ENCODE measurements around the gene PDE4A.
"Not testable (repeated sequence)": the region's sequence is repeated elsewhere in the genome, so short reads cannot be mapped to it uniquely, and the experiment has no call there.

PDE4A gene

DNA sequence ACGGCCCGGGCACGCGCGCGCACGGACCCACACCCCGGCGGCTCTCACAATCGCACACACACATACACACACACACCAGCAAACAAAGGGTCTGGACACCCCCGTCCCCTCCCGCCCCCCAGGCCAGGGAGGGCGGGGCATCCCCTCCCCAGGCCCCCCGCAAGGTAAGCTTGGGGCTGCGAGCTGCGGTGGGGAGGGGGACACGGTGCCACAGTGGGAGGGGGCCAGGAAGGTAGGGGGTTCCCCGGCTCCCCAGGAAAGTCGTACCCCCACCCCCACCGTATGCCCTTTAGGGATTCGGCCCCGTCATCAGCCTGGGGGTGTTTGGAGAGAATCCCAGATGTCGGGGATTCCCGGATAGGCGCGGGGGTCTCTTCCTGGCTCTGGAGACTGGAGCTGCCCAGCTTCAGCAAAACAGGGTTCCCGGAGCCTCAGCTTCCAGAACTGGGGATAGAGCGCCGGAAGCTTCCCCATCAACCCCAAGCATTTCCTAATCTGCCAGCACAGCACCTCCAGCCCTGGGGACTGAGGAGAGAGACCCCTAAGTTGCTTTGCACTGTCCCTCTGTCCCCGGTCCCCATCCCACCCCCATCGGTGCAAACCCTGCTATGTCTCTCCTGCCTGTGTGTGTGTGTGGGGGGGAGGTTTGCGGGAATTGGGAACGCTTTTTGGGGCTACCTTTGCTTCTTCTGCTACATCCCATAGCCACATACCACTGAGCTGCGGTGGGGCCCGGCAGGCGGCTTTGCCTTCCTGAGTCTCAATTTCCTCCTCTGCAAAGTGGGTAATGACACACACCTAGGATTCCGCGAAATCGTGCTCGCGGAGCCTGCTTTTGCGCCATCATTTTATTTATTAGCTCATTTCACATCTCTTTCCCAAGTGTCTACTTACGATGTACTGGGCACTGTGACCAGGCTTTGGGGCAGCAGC, 15.2 kb upstream of the PDE4A start:
- peak; percentile 53 for DNase-seq

GRCh38 chr19:10406191-10406590, 14.1 kb upstream of the PDE4A start:
- no peak for DNase-seq

DNA sequence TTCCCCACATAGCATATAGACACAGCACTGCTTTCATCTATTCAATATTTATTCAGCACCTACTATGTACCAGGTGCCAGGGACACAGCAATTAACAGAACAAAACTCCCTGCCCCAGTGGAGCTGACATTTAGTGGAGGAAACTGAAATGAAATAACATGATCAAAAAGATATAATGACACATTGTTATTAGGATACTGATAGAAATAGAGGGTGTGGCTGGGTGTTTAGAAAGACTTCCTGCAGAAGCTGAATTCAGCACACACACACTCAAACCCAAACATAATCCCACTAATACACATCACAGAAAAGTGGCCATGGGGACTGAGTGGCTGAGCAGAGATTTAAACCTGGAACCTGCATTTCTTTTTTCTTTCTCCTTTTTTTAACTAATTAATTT, 13.2 kb upstream of the PDE4A start:
- peak; percentile 66 for DNase-seq

DNA sequence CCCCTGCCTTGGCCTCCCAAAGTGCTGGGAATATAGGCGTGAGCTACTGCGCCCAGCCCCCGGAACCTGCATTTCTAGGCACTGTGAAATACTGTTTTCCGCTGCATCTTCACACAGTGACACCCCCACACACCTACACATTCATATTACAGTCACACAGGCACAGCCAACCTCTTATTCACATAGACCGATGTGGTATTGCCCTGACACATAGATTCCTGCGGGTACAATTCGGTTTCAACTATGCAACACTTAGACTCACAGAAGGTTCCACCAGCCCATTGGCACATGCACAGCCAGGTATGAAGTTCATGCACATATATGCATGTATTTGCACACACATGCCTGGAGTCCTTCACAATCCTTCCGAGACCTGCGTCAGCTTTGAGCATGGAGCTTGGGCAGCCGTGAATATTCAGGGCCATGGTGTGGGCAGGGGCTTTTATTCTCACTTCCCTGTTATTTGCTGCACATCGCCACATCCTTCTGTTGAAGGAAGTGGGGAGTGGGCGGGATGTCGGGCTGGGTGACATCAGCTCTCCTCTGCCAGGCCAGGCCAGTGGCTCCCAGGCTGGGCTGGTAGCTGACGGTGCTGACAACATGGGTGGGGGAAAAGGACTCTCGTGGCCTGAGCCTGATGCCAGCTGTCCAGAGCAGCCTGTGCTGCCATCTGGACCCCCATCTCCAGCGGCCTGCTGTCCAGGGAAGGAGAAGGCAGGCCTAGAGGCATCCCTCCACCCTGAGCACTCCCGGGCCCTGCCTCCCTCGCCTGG, 11.6 kb upstream of the PDE4A start:
- peak; percentile 81 for DNase-seq

DNA sequence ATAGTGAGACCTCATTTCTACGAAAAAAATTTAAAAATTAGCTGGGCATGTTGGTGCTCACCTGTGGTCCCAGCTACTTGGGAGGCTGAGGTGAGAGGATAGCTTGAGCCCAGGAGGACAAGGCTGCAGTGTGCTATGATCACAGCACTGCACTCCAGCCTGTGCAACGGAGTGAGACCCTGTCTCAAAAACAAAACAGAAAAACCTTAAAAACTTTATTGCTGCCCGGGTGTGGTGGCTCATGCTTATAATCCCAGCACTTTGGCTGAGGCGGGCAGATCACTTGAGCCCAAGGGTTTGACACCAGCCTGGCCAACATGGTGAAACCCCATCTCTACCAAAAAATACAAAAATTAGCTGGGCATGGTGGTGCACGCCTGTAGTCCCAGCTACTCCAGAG, 9.1 kb upstream of the PDE4A start:
- not testable (repeated sequence) for DNase-seq

GRCh38 chr19:10412257-10412977, 7.9 kb upstream of the PDE4A start:
- DNase-seq: peak; percentile 75

DNA sequence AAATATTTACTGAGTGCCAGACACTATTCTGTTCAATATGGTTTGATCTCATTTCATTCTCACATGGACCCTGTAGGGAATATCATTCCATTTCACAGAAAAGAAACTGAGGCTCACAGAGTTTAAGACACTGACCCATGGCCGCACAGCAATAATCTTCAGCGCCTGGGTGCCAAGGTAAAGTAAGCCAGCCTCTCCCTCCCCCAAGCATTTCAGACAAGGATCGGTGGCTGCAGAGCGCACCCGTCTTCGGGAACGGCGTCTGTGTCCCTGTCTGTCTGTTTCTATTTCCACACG, 4.3 kb upstream of the PDE4A start:
- DNase-seq: no peak

DNA sequence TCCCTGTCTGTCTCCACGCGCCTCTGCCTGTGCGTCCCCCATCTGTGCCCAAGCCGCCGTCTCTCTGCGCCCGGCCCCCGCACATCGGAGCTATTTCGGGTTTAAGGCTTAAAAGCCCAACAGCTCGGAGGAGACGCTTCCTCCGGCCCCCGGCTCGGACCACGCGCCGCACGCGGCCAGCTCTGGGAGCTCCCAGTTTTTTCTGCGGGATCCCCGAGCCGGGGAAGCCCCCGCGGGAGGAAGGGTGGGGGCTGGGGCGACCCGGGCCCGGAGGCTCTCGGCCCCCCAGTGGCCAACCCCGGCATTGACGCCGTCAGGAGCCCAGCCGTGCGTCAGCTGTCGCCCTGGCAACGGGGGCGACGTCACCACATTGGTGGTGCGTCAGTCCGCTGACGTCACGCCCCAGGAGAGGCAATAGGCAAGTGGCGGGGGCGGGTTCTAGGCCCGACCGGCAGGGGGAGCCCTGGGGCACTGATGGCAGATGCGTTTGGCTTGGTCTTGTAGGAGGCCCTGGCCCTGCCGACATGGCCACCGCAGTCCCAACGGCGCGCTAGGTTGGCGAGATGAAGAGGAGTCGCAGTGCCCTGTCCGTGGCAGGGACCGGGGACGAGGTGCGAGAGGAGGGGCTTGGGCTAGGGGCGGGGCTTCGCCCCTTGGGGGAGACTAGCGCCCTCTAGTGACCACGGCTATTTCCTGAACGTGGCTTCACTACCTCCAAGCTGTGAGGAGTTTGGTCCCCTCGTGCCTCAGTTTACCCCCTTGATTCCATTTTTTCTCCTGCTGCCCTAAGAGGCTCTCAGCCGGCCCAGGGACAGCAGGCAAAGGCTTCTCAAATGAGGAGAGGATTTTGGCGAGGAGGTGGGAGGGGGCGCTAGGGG, 3.7 kb upstream of the PDE4A start:
- peak; percentile 87 for DNase-seq

DNA sequence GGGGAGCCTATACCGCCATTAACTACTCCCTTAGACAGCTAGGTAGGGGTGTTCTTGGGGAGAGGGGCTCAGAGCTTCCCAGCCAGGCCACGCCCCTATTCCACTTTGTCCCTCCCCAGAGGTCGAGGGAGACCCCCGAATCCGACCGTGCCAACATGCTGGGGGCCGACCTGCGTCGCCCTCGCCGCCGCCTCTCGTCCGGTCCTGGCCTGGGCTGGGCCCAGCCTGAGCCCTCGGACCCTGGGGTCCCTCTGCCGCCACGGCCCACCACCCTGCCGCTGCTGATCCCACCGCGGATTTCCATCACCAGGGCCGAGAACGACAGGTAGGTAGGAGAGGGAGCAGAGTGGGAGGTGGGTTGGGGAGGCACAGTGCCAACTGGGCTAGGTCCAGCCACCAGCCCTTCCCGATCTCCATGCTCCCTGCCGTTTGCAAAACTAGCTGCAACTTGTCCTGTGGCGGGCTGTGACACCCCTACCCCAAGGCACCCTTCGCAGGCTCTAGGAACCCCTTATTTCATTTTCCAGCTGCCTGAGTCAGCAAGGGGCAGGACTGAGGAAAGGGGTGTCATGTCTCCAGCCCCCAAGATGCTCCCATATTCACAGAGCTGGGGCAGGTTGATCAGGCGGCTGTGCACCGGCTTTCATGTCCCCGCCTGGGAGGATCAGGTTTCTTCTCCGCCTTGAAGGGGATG, 2.6 kb upstream of the PDE4A start:
- no peak for DNase-seq

DNA sequence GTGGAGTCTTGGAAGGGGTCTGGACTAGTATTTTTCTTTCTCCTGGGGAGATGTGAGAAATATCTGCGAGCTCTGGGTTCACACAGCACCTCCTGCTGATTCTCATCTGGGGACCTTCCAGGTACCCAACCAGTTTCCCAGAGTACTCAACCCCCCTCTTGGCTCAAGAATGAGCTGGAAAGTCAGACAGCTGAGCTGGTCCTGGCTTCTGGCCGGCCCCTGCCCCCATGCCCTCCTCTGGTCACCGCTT, 2.2 kb upstream of the PDE4A start:
- DNase-seq: no peak

DNA sequence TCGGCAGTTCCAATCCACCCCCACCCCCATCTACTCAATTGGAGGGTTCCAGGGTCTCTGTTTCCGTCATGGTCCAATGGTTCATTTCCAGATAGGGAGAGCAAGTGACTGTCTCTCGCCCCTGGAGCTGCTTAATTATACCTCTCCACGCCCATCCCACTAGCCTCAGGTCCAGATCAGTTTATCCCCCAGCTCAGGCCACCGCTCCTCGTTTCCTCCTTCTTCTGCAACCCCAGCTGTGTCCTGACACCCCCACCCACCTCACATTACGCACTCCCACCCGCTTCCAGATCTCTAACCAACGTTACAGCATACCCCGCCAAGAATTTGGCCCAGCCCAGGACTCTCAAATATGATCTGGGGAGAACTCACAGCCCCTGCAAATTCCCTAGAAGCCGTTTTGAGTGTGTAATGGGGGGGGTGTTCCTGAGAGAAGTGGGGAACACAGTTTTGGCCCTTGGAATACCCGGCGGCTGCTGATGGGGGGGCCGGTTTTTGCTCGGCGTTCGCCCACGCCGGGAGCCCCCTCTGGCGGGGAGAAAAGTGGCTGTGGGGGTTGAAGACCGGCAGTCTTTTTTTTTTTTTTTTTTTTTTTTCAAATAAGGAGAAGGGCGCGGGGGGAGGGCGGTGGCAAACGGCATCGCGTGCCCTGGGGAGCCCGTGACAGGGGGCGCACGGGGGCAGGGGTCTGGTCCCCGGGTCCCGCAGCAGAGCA, 1.7 kb upstream of the PDE4A start:
- DNase-seq: no peak

DNA sequence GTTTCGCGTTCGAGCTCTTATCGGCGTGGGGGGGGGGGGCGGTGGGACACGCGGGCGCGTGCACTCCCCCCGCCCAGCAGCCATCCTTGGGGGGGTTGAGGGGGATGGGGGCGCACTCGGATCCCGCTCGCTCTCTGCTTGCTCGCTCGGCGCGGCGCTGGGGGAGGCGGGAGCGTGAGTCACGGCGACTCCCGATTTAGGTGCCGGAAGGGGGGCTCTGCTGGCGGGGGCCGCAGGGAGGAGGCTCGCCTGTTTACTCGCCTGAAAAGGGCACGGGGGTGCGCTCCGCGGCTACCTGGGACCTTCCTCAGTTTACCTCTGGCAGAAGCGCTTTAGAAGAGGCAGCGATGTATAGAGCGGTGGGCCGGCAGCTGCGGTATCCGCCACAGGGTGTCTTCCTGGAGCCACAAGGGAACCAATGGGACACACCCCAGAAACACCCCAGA, 1.1 kb upstream of the PDE4A start:
- no peak for DNase-seq

DNA sequence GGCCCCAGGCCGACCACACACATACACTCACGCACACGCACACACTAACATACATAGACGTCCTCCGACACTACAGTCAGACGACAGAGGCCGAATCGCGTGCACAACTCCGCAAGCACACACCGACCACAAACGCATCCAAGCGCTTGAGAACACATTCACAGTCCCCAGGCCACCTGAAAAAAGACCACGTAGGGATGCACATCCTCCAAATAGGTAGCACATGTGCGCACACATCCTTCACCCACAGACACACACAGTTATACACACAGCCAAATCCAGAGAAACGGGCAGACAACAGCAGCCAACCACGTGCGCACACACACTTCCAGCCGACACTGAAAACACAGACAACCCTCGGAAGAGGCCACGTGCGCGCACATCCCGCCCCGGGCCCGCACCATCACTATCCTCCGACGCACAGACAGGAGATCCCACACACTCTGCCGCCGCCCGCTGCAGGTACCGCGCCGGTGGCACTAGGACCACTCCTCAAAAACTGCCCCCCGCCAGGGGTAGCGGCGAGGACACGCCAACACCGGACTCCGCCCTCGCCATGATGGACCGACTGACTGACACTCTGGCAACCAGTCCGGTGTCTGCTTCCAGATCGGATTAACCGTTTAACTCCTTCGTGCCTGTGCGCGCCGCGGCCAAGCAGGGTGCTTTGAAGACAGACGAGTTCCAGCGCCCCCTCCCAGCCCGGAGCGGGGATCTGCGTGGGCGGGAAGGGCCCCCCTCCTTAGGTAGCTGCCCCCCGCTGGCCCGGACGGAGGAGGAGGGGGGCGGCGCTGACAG, 493 bp upstream of the PDE4A start:
- DNase-seq: no peak

DNA sequence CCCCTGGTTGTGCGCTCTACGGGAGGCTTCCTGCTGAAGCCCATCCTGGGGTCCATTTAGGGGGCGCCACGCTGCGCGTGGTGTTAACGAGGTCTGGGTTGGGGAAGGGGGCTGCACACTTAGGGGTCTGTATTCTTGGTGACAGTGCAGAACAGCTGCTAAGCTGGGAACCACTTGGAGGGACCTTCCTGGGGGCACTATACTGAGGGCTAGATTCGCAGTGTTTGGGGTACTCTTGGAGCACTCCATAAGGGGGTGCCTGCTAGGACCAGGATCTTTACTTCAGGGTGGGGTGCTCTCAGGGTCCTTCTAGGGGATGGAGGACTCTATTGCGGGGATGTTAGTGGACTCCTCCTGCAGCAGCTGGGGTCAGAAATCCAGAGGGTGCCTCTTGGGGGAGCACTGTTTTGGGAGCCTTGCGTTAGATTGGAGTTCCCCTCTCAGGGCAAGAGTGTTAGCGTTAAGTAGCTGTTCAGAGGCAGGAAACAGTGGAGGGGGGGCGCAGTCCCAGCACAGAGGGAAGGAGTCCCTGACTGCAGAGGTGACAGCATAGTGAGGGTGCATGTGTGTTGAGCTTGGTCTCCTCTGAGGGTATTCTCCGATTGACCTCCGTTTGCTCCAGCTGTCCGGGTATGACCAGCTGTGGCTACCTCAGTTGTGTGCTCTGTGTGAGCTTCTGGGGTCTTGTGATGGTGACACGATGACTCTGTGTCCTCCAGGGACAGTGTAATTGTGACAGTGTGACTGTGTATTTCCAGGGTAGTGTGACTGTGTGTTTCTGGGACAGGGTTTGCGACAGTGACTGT, 1.1 kb downstream of the PDE4A start:
- DNase-seq: no peak

GRCh38 chr19:10422046-10422461, 1.7 kb downstream of the PDE4A start:
- no peak for DNase-seq

DNA sequence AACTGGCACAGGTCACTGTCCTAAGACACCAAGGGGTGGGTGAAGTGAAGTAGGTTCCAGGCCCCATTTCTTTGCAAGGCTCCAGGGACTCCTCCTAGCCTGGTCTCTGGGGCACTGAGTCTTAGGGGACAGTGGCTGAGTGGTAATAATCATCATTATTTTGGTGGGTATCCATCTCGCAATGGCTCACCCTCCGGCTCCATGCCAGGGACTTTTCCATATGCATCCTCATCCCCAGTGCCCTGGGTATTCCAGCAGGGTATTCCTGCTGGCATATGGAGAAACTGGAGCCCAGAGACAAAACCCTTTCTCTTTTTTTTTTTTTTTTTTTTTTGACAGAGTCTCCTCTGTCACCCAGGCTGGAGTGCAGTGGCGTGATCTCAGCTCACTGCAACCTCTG, 2.5 kb downstream of the PDE4A start:
- DNase-seq: no peak

GRCh38 chr19:10424011-10424637, 3.8 kb downstream of the PDE4A start:
- DNase-seq: peak; percentile 42

GRCh38 chr19:10427169-10427568, 6.8 kb downstream of the PDE4A start:
- no peak for DNase-seq

DNA sequence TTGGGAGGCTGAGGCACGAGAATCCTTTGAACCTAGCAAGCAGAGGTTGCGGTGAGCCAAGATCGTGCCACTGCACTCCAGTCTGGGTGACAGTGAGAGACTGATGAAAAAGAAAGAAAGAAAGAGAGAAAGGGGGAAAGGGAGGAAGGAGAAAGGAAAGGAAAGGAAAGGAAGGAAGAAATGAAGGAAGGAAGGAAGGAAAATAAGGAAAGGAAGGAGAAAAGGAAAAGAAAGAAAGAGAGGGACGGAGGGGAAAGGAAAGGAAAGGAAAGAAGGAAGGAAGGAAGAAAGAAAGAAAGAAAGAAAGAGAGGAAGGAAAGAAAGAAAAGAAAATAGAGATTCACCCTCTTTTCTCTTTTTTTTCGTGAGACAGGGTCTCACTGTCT, 8.7 kb downstream of the PDE4A start:
- no peak for DNase-seq
